Uterus (tissue), 2 donors: Measurements from ENCODE around the gene CD247.

Source experiments
- CTCF ChIP-seq, 4 experiments: fragments of 200-600 bp in 2 of 4; fragments of 450-650 bp in 2 of 4; sonication (generic) in 2 of 4; IDR thresholded peaks; one replicate each; pipeline ENCODE4 v1.5.1; 2016 to 2019; ENCODE audit warnings: antibody characterized with exemption in 4 of 4, mild to moderate bottlenecking in 2 of 4, moderate library complexity in 1 of 4
- POLR2A ChIP-seq, 2 donors: fragments of 450-650 bp; IDR thresholded peaks; one replicate each; pipeline ENCODE4 v1.6.1; 2016; ENCODE audit warnings: antibody characterized with exemption in 2 of 2, mild to moderate bottlenecking in 1 of 2, moderate library complexity in 1 of 2

DNA sequence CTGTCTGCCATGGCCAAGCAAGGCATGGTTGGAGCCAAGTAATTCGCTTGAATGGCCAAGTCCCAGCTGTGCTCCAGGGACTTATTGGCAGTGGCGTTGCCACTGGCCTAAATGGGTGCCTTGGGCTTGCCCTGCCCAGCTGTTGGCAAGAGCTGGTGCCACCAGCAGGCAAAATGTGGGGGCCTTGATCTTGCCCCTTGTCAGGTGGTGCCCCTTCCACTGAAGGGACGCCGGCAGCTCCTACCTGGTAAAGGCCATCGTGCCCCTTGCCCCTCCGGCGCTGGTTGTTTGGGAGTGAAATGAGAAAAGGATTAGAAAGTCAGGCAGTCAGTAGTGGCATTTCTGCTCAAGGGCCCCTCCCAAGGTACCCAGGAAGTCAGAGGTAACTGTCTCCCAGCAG lies 85.5 kb downstream of the CD247 start:
- TF ChIP-seq CTCF (IDR thresholded peaks at IDR 0.05) (no peak), POLR2A (IDR thresholded peaks at IDR 0.05) (no peak)
